ENCODE results near the gene RPL19.

DNA sequence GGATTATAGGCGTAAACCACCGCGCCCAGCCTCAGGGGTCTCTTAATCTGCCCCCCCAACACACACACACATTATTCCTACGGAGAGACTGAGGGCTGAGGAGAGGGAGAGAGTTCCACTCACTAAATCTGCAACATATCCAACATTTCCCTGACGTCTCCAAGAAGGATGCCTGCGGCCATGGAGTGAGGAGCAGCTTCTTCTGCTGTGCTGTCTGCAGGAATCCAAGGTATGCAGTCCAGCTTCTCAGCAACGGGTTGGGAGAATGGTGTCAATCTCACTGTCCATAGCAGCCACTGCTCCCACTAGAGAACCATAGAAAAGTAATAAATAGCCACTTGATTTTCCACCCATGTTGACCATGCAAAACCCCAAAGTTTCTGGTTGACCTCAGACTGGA is 43.6 kb upstream of the RPL19 start:
- TF ChIP-seq POLR2AphosphoS5 (IDR thresholded peaks at IDR 0.05; ENCODE audit: low read depth, low read length): no peak
- TF ChIP-seq POLR2A (IDR thresholded peaks at IDR 0.05; ENCODE audit: low read depth, low read length): no peak
- TF ChIP-seq TAF1 (IDR thresholded peaks at IDR 0.05; ENCODE audit: low read depth, low read length): no peak
- no peak for TF ChIP-seq PAX5 (IDR thresholded peaks at IDR 0.05; ENCODE audit: insufficient read depth, low read length, severe bottlenecking)

All from GM12891 (cell line).